ENCODE results near the gene MBOAT7. TPM values are rescaled to one million over a fixed set of nuclear protein-coding genes. Genes with fewer than 3 reads are reported as not detected.
"Not testable (repeated sequence)": the region's sequence is repeated elsewhere in the genome, so short reads cannot be mapped to it uniquely, and the experiment has no call there.

Gene MBOAT7
- total and polyA plus RNA-seq, 2 of the 4 experiments (the other 2 are of a cell fraction) = 11.3 to 121 TPM

- H4K5ac ChIP-seq (ENCODE audit: low read depth, low read length); H3K9me3 ChIP-seq (ENCODE audit: control insufficient read depth, insufficient read depth, low read length); H3K4me1 ChIP-seq (ENCODE audit: control insufficient read depth, insufficient read depth, low read length); intact Hi-C loops (cut with micrococcal nuclease); H3K14ac ChIP-seq (replicated peaks; ENCODE audit: low read depth, low read length); H3K27me3 ChIP-seq (ENCODE audit: control insufficient read depth, insufficient read depth, low read length); POLR2A ChIA-PET (ENCODE audit: unreplicated experiment); H4K91ac ChIP-seq (ENCODE audit: insufficient read depth, low read depth, low read length); H2BK15ac ChIP-seq (ENCODE audit: low read depth, low read length); H2AK5ac ChIP-seq (ENCODE audit: low read depth, low read length); H2BK120ac ChIP-seq (ENCODE audit: low read depth, low read length); H2AFZ ChIP-seq (replicated peaks; ENCODE audit: low read length, poor library complexity); H2BK5ac ChIP-seq (ENCODE audit: low read depth, low read length, poor library complexity, severe bottlenecking); in situ Hi-C loops (cut with MboI; ENCODE audit: low sequenced_read_pairs); H3K4ac ChIP-seq (ENCODE audit: low read depth, low read length); H3K18ac ChIP-seq (ENCODE audit: low read depth, low read length); H3K4me2 ChIP-seq (ENCODE audit: low read depth, low read length); DNase-seq; H2BK20ac ChIP-seq (ENCODE audit: low read depth, low read length); H3K9ac ChIP-seq (ENCODE audit: low read depth, low read length); CTCF ChIA-PET; BruUV-seq (replicated peaks); H3K56ac ChIP-seq (ENCODE audit: extremely low read depth, insufficient read depth, low read length); H4K8ac ChIP-seq (ENCODE audit: low read depth in 2 of 2, low read length in 2 of 2); ATAC-seq (ENCODE audit: low read depth); H3K27ac ChIP-seq (ENCODE audit: insufficient read depth, low read length); H3K23ac ChIP-seq (ENCODE audit: low read depth, low read length); dilution Hi-C loops (cut with HindIII; ENCODE audit: low sequenced_read_pairs, unreplicated experiment); H3K4me3 ChIP-seq (ENCODE audit: insufficient read depth, low read depth, low read length); H2AK9ac ChIP-seq (replicated peaks; ENCODE audit: low read depth, low read length, poor library complexity); H3K36me3 ChIP-seq (ENCODE audit: control insufficient read depth, insufficient read depth, low read length): not testable (repeated sequence)
- Histone ChIP-seq H4K20me1 (ENCODE audit: insufficient read depth, low read length) (peaks cover 15% of the 10 kb centered on the region), H3K79me1 (ENCODE audit: low read depth in 1 of 2, low read length in 2 of 2) (peaks cover 0 to 13% of the 10 kb centered on the region in 2 experiments; a peak in 2 of 4 replicates), H3K9me1 (ENCODE audit: insufficient read depth, low read length) (peaks cover 10% of the 10 kb centered on the region)
- WGBS, 2 experiments (ENCODE audit: extremely low coverage in 2 of 2, insufficient read length in 1 of 2) = no CpG with 5 or more reads among the region's 19 CpGs
These were observed 25.4 kb upstream of the MBOAT7 start for GRCh38 chr19:54214734-54215133.

GRCh38 chr19:54214217-54214616 is 24.8 kb upstream of the MBOAT7 start:
- CTCF ChIA-PET; H2AK9ac ChIP-seq (replicated peaks; ENCODE audit: low read depth, low read length, poor library complexity); BruUV-seq (replicated peaks); H3K27ac ChIP-seq (ENCODE audit: insufficient read depth, low read length); H3K18ac ChIP-seq (ENCODE audit: low read depth, low read length); H3K36me3 ChIP-seq (ENCODE audit: control insufficient read depth, insufficient read depth, low read length); H3K4ac ChIP-seq (ENCODE audit: low read depth, low read length); H3K4me3 ChIP-seq (ENCODE audit: insufficient read depth, low read depth, low read length); H3K27me3 ChIP-seq (ENCODE audit: control insufficient read depth, insufficient read depth, low read length); H3K4me2 ChIP-seq (ENCODE audit: low read depth, low read length); ATAC-seq (ENCODE audit: low read depth); H2BK120ac ChIP-seq (ENCODE audit: low read depth, low read length); H3K23ac ChIP-seq (ENCODE audit: low read depth, low read length); H3K14ac ChIP-seq (replicated peaks; ENCODE audit: low read depth, low read length); intact Hi-C loops (cut with micrococcal nuclease); in situ Hi-C loops (cut with MboI; ENCODE audit: low sequenced_read_pairs); H4K8ac ChIP-seq (ENCODE audit: low read depth in 2 of 2, low read length in 2 of 2); DNase-seq; POLR2A ChIA-PET (ENCODE audit: unreplicated experiment); H2AK5ac ChIP-seq (ENCODE audit: low read depth, low read length); H4K91ac ChIP-seq (ENCODE audit: insufficient read depth, low read depth, low read length); H2AFZ ChIP-seq (replicated peaks; ENCODE audit: low read length, poor library complexity); dilution Hi-C loops (cut with HindIII; ENCODE audit: low sequenced_read_pairs, unreplicated experiment); H2BK20ac ChIP-seq (ENCODE audit: low read depth, low read length); H3K9ac ChIP-seq (ENCODE audit: low read depth, low read length); H2BK15ac ChIP-seq (ENCODE audit: low read depth, low read length); H3K56ac ChIP-seq (ENCODE audit: extremely low read depth, insufficient read depth, low read length); H3K9me3 ChIP-seq (ENCODE audit: control insufficient read depth, insufficient read depth, low read length); H4K5ac ChIP-seq (ENCODE audit: low read depth, low read length); H2BK5ac ChIP-seq (ENCODE audit: low read depth, low read length, poor library complexity, severe bottlenecking): not testable (repeated sequence)
- Histone ChIP-seq H3K9me1 (ENCODE audit: insufficient read depth, low read length) (peaks cover 13% of the 10 kb centered on the region), H3K4me1 (ENCODE audit: control insufficient read depth, insufficient read depth, low read length) (peaks cover 15% of the 10 kb centered on the region), H3K79me1 (ENCODE audit: low read depth in 1 of 2, low read length in 2 of 2) (peaks cover 0 to 18% of the 10 kb centered on the region in 2 experiments; a peak in 2 of 4 replicates), H4K20me1 (ENCODE audit: insufficient read depth, low read length) (peaks cover 20% of the 10 kb centered on the region)
- no CpG with 5 or more reads among the region's 5 CpGs for WGBS, 2 experiments (ENCODE audit: extremely low coverage in 2 of 2, insufficient read length in 1 of 2)

Measured in IMR-90 (cell line).